ENCODE data around the gene RABGAP1L.
"Not testable (repeated sequence)": the region's sequence is repeated elsewhere in the genome, so short reads cannot be mapped to it uniquely, and the experiment has no call there.

RABGAP1L gene

GRCh38 chr1:174314433-174314832 lies 155.1 kb downstream of the RABGAP1L start:
- in situ Hi-C loops (cut with HindIII; ENCODE audit: low sequenced_read_pairs): no loop called here
- no peak for TF ChIP-seq CTCF (IDR thresholded peaks at IDR 0.05; ENCODE audit: low read depth, low read length, missing control alignments)
- no peak overlapping the region for H3K4me3 ChIP-seq (ENCODE audit: low read depth, low read length)
- no peak for DNase-seq (ENCODE audit: low read depth)

GRCh38 chr1:174315239-174315638 lies 155.9 kb downstream of the RABGAP1L start:
- no peak for DNase-seq (ENCODE audit: low read depth)
- in situ Hi-C loops (cut with HindIII; ENCODE audit: low sequenced_read_pairs): no loop called here
- TF ChIP-seq CTCF (IDR thresholded peaks at IDR 0.05; ENCODE audit: low read depth, low read length, missing control alignments): no peak
- no peak overlapping the region for H3K4me3 ChIP-seq (ENCODE audit: low read depth, low read length)

- in situ Hi-C loops (cut with HindIII; ENCODE audit: low sequenced_read_pairs); DNase-seq (ENCODE audit: low read depth); H3K4me3 ChIP-seq (ENCODE audit: low read depth, low read length): not testable (repeated sequence)
Measured at GRCh38 chr1:174320897-174321296, 161.6 kb downstream of the RABGAP1L start.

GRCh38 chr1:174322202-174322862 lies 163.0 kb downstream of the RABGAP1L start:
- in situ Hi-C loops (cut with HindIII; ENCODE audit: low sequenced_read_pairs): no loop called here
- no peak overlapping the region for H3K4me3 ChIP-seq (ENCODE audit: low read depth, low read length)
- TF ChIP-seq CTCF (IDR thresholded peaks at IDR 0.05; ENCODE audit: low read depth, low read length, missing control alignments): no peak
- no peak for DNase-seq (ENCODE audit: low read depth)

GRCh38 chr1:174324493-174324892 lies 165.2 kb downstream of the RABGAP1L start:
- H3K4me3 ChIP-seq (ENCODE audit: low read depth, low read length): no peak overlapping the region
- no peak for DNase-seq (ENCODE audit: low read depth)
- in situ Hi-C loops (cut with HindIII; ENCODE audit: low sequenced_read_pairs): no loop called here
- no peak for TF ChIP-seq CTCF (IDR thresholded peaks at IDR 0.05; ENCODE audit: low read depth, low read length, missing control alignments)

- no peak overlapping the region for H3K4me3 ChIP-seq (ENCODE audit: low read depth, low read length)
- in situ Hi-C loops (cut with HindIII; ENCODE audit: low sequenced_read_pairs): no loop called here
- no peak for TF ChIP-seq CTCF (IDR thresholded peaks at IDR 0.05; ENCODE audit: low read depth, low read length, missing control alignments)
- DNase-seq (ENCODE audit: low read depth): no peak
Measured at GRCh38 chr1:174324939-174325338, 165.6 kb downstream of the RABGAP1L start.

GRCh38 chr1:174326278-174326677 lies 167.0 kb downstream of the RABGAP1L start:
- TF ChIP-seq CTCF (IDR thresholded peaks at IDR 0.05; ENCODE audit: low read depth, low read length, missing control alignments): no peak
- in situ Hi-C loops (cut with HindIII; ENCODE audit: low sequenced_read_pairs): no loop called here
- no peak for DNase-seq (ENCODE audit: low read depth)
- no peak overlapping the region for H3K4me3 ChIP-seq (ENCODE audit: low read depth, low read length)
